Hematopoietic multipotent progenitor cell treated with erythropoietin and hydrocortisone succinate and interleukin-3 and kit ligand, for 15 days (in vitro differentiated cells): ENCODE results near the gene ARHGAP21.
"Not testable (repeated sequence)": the region's sequence is repeated elsewhere in the genome, so short reads cannot be mapped to it uniquely, and the experiment has no call there.

Source experiments
- DNase-seq: peaks from one replicate; pipeline ENCODE4 v3.0.0-alpha.2; 2015; ENCODE audit warnings: low spot score

The ARHGAP21 gene

DNA sequence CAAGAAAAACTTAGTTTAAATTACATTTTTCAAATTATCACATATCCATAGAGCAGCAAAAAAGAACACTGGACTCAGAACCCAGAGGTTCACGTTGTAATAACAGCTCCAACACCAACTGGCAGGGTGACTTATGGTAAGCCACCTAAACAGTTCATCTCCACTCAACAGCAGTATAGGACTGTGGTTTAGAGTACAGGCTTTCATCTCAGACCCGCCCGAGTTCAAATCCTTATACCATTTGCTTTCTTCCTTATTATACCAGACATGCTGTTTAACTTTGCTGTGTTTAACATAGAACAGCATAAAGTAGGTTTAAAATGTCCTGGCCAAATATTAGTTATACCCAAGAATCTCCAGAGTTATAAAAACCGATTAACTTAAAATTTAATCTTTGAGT, 97.9 kb downstream of the ARHGAP21 start:
- no peak for DNase-seq

DNA sequence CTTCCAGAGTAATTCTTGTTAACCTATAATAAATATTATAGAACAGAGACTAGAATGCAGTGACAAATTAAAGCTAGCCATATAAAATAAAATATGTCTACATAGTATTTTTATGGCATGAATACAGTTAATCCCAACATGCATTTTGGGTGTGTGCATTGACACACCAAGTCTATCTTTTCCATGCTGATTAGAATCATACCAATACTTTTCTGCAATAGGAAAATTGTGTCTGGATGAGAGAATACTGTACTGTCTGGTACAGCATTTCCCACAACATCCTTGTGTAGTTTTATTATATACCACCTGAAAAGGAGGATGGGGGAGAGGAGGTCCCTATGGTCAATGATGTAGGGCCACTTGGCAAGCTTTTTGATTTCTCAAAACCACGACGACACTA, 100.3 kb downstream of the ARHGAP21 start:
- no peak for DNase-seq

DNA sequence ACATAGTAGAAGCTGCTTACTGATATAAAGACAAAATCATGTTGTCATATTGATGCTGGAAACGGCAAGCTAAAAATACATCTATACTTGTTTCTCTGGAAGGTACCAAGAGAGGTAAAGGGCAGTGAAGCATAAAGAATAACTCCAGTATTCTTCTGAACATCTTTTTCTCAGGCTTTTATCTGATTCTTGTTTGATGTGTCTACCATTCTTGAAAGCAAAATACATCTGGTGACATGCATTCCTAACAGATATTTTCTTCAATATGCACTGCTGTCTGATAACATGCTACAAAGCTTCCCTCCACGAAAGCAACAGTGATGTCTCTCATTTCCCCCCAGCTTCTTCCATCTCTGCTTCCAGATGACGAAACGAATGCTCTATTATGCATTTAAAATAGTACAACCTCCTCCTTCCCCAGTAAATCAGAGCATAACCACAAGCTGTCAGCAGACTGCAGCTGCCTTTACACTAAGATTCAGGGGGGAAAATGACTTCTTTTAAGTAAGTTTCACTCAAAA, 100.8 kb downstream of the ARHGAP21 start:
- DNase-seq: no peak

DNA sequence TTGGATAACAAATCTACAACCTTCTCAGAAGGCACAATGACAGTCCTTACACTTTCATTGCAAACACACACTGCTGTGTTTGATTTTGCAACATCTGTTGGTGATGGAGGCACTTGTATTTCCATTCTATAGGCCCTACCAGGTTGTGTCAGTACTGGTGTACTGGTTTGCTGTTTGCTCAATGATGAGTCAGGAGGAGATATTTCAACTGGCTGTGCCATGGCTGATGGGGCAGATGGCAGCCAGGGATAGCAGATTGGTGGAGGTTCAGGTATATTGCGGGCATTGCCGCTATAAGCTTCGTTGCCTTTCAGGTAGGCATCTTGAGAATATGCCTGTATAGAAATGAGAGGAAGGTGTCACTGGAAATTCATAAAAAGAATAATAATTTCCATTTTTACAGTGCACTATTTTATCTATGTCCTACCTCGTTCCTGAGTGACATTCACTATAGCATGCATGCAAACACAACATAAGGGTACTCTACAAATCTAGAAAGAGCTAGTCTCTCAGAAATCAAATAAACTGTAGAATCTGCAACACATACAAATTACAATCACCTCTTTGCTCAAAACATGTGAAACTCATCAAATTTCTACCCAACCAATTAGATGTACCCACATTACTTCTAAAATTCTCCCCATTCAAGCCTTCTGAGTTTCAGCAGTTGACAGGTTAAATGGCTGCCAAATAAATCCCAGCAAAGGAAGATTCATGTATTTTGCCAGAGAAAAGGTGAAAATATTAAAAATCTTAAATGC, 102.5 kb downstream of the ARHGAP21 start:
- DNase-seq: not testable (repeated sequence)

DNA sequence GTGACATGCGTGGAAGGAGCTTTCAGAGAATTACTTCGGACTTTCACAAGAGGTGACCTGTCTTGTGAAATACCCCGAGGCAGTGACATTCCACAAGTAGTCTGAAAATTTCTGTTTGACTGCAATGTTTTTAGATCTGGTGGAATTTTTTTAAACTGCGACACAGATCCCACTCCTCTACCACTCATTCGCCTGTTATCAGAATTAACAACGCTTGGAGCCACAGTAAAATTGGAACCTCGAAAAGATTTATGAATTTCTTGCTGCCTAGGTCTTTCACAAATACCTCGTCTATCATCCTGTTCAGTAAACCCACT, 103.7 kb downstream of the ARHGAP21 start:
- DNase-seq: not testable (repeated sequence)

DNA sequence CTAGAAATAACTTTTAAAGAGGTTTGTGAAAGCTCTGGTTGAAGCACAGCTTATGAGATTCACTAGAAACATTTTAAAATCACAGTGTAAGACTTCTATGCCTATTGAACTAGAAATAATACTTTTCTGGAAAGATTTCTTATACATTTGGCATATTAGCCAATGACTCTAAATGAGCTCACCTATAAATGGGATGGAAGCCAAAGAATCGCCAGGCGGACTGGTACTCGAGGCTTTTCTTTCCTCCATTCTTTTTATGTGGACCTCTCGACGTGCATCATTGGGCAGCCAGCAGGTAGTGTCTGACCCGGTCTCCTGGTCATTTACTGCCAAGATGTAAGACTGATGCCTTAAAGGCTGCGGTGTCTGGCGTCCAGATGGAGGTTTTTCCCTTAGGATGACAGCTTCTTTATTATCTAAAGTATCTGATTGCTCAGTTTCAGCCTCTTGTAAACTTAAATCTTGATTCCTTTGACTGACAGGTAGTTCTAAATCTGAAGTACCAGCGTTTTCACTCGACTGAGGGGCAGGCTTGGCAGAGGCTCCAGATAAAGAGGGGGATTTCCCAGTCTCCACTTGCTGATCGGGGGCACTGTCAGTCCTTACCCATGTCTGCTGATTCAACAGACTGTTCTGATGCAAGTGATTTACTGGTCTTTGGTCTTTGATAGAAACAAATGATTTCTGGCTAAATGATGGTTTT, 104.2 kb downstream of the ARHGAP21 start:
- DNase-seq: not testable (repeated sequence)

DNA sequence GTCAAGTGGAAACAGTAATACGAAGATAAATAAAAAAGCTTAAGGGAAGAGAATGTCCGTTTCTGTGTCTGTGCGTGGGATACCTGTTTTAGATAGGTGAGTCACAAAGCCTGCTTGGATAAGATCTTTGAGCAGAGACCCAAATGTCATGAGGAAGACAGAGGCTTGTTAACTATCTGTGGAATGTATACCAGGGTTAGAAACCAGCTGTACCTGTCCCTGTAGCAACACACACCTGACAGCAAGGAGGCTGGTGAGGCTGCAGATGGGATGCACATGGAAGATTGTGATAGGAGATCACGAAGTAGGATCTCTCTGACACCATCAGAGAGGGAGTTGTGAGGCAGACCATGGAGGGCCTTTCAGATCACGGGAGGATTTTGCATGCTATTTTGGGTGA, 105.3 kb downstream of the ARHGAP21 start:
- no peak for DNase-seq

DNA sequence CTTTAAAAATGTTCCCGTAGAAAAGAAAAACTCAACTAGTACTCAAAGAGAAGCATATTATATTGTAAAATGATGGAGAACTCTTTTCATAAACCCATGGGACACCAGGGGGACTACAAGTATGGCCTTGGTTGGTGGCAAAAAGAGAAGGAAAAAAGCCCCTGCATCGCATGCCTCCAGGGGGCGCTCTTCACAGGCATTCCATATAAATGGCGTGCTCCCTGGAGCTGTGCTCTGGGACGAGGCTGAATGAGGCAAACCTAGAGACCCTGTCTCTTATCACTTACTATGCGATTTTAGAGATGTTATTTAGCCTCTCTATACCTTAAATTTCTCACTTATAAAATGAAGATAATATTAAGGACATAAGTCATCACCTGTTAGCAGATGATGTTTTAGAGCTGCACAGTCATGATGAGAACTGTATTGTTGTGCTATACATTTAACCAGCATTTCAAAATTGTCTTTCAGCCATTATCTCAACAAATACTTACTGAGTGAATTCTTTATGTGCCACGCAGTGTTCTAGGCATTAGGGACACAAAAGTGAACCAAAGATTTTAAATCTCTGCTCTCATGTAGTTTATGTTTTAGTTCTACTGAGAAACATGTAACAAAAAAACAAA, 105.8 kb downstream of the ARHGAP21 start:
- peak; percentile 74 for DNase-seq

DNA sequence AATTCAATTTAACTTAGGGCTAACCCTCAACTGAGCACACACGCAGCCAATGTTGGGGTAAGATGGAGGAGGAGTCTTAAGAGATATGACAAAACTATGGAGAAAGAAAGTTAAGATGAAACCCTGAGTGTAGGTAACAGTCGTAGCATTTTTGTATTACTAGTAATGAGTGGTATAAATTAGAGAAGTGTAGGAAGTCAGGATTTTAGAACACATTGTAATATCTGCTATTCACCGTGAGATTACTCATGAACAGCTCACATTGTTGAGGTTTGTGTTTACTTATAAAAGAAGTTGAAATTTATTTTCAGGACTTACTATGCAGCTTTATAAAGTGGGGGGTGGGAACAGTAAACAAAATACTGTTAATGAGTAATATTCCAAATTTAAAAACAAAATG, 107.2 kb downstream of the ARHGAP21 start:
- DNase-seq: no peak

DNA sequence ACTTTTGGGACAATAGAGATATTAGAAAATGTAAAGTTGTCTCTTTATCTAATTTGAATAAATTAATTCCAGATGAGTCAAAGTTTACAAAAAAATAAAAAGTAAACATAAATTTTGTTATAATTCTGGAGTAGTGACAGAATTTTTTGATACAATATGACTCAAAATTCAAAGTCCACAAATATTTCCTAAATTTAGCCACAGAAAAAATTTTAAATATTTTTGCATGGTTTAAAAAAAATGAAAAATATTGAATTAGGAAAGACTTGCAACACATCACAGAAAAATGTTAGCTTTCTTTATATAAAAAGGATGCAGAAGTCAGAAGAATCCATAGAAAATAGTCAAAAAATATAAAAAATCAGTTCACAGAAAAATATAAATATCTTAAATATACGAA, 117.7 kb downstream of the ARHGAP21 start:
- no peak for DNase-seq

DNA sequence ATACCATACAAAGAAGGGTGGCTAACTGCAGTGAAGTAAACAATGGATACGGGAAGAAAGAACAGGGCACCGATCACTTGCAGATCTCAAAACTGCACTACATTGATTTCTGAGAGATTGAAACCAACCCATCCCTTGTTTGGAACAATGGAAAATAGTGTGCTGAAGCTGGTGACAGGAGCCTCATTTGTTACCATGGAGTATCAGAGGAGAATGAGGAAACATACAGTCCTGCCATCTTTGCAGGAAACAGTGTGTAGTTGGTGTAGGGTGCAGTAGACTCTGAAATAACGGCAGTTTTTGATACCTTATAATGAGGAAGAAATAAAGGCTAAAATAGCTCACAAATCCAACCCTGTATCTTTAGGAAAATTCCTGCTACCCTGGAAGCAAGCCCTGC, 118.5 kb downstream of the ARHGAP21 start:
- DNase-seq: no peak

DNA sequence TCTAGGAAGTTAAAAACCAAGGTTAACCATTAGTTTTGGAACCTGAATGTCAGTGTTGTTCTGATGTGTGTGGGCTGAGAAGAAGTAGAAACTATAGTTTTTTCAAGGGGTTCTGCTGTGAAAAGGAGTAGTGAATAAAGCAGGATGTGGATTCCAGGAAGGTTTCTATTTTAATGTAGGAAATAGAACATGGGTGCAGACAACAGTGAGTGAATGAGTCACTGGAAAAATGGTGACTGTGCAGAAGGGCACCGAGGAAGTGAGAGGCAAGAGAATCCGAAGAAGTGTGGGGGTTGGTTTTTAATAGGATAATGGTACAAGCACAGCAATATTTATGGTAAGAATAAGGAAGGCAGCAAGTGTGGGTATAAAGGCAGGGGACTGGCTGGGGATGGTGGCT, 120.4 kb downstream of the ARHGAP21 start:
- DNase-seq: no peak

DNA sequence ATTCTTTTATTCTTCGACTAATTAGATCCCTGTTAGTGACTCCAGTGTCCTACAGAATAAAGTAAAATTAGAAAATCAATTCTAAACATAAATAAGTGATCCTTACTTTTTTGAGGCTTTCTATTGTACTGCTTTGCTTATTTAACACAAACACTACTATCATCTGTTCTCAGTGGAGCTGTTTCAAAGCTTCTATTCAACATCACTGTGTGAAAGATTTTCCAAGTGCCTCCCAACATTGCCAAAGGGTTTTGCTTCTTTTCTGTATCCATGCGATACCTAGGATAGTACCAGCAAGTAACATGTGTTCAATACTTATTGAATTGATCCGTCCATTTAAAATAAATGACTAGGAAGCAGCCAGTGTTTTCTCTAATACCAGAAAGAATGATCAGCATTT, 125.7 kb downstream of the ARHGAP21 start:
- DNase-seq: no peak

DNA sequence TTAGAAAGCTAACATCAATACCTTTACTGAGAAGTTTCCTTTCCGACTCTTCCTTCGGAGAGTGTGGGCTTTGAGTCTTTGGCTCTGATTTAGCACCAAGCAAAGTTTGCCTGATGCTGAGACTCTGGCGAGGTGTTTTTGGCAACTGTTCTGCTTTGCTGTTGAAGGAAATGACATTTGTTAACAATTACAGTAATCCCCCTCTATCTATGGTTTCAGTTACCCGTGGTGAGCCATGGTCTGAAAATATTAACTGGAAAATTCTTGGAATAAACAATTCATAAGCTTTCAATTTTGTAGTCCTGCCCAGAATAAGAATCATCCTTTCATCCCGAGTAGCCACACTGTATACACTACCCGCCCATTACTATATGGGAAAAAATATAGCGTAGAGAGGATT, 126.3 kb downstream of the ARHGAP21 start:
- DNase-seq: no peak

DNA sequence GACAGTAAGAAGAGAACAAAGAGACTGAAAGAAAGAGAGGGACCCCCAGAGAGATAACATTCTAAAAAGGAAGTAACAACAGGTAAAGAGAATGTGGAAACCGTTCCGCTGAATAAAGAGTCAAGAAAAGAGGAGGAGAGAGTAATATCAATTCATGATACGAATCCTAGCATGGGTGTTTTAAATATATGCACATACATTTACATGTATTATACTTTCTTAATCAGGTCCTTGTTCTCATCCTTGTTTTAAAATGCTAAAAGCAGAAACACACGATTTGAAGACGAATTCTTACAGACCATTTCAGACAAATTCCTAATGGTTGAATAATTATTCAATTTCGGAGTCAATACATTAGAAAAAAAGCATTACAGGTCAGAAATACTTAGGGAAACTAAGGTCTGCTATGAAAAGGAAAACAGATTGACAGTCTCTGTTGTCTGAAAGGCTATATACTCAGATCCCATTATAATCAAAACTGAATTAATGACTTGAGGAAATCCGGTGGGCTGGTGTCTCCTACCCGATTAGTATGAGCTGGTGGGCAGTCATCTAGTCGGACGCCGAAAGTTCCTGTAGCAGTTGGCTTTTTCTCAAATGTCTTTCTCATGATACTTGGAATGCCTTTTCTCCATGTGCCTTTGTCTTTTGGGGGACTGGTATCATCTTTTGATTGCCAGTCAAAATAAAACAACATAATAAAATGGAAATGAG, 127.3 kb downstream of the ARHGAP21 start:
- no peak for DNase-seq

DNA sequence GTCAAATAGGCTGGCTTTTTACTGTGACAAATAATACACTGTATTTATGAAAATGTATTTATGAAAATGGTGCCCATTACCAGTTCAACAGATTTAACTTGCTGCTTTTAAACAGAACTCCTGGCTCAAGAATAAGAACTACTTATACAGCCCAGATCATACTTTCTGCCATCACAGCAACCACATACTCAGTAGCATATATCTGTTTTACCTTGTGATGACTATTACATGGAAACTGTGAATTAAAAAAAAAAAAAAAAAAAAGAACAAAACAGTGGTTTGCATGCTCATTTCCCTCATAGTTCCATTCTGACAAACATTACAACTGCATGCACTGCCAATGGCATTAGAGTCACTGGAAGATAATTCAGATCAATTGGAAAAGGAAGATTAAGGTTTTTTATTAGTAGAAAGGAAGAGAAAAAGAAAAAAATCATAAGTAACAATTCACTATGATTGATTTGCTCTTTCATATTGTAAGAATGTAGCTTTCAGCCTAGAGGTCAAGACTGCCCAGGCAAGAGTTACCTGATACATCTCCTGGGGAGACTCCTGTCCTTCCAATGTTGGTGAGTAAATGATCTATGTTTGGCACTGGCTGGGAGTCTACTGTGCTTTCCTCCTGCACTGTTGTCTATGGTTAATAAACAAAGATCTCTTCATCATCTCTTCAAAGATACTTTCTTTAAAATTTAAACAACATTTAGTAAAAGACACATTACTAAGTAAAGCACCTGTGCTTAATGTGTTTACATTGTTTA, 132.8 kb downstream of the ARHGAP21 start:
- DNase-seq: no peak

DNA sequence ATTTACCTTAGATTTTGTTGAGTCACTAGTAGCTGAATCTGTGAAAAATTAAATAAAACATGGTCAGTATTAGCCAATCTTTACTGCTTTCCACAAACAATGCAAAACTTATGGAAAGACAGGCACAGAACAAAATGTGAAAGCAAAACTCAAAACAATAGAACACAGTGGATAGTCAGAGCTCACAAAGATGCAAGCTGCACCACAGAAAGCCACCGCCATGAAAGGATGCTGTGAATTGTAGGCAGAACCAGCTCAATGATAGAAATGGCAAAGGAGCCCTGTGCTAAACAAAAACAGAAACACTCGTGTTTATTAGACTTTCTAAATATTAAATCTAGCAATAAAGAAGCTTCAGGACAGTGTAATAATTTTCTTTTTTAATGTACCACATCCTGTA, 134.4 kb downstream of the ARHGAP21 start:
- DNase-seq: no peak

DNA sequence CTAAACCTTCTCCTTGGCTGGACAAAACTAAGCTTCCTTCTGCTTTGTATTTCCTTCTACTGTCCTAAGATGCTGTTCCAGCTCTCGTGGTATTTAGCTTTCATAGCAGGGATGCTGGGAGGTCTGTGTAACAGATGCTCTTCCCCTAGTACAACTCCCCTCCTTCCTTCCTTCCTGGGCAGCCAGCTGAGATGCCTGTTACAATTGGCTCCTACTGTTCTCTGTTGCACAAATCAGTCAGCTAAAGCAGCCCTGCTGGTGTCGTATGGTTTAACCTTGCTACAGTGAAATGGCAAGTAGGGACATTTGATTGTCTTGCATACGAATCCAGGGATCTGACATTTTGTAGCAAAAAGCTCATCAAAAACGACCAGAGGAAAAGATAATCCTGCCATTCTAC, 143.8 kb downstream of the ARHGAP21 start:
- DNase-seq: no peak

DNA sequence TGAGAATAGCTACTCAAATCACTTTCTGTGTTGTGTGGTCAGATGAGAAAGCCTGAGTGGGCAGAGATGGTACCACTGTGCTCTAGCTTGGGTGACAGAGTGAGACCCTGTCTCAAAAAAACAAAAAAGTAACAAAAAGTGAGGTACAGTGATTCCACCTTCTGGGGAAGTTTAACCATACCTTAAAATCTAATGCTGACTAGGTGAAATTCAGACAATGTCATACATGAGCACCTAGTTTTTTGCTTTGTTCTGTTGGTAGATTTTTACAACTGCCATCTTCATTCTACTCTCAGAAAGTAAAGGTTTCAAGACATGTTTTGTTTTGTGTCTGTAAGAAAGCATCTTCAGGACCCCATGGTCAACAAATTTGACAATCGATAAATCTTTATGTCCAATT, 144.2 kb downstream of the ARHGAP21 start:
- DNase-seq: no peak

DNA sequence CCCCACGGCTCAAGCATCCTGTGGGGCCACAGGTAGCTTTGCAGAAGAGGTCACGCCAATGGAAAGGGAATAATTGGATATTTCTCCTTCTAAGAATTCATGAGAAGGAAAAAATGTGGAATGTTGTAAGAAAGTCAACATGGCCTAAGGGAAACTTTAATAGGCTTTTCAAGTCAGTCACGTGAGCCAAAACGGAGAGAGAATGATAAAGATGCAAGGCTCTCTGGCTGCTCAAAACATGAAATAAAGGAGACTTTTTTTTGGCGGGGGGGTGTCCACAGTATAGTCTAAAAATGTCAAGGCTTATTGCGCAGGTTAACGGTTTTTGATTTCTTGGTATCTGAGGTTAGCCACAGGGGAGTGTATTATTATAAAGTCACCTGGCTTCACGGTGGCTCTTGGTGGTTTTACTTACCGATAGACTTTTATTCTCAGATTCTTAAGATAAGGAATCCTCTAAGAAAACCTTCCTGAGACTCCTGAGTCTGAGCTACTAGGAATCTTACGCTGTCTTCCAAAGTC, 148.1 kb downstream of the ARHGAP21 start:
- no peak for DNase-seq

DNA sequence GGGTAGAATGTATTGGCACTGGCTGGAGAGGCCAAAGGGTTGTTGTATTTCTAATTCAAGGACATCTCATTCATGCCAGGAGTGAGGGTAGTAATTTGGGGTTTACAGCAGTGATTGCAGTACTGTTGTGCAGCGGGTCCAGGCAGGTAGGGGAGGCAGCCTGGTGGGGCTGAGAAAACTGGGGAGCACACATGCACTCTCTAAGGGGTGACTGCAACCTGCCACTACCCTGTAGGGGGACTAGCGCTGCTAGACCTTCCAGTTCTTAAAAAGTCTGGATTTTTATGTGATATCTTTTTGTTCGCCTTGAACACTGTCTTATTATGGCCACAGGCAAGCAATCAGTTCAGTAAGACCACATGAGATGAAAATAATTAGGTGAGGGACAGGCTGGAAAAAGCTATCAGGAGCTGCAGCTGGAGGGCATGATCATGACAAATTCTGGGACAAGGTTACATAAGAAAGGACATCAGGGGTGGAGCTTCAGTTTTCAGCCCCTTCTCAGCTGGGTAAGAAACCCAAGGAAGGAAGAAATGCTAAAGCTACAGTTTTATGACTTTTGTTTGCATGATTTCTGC, 149.0 kb downstream of the ARHGAP21 start:
- DNase-seq: peak; percentile 46
